Trophoblast cell (in vitro differentiated cells and primary cell): ENCODE results near the gene GLIS1.

Experiments
- DNase-seq, 2 donors: peaks; one replicate each; pipeline ENCODE4 v3.0.0-alpha.2; 2016
- H2AFZ ChIP-seq: 2 replicates; pipeline ENCODE4 v1.6.1; 2013; ENCODE audit warnings: low read length, moderate library complexity, mild to moderate bottlenecking; ENCODE audit not compliant: insufficient read depth, poor library complexity
- H2AK5ac ChIP-seq: 2 replicates; pipeline ENCODE4 v1.6.1; 2013; ENCODE audit warnings: mild to moderate bottlenecking, low read length
- H2BK120ac ChIP-seq: 2 replicates; pipeline ENCODE4 v1.6.1; 2013; ENCODE audit warnings: low read length, mild to moderate bottlenecking, moderate library complexity; ENCODE audit not compliant: insufficient read depth, poor library complexity
- H2BK12ac ChIP-seq: 2 replicates; pipeline ENCODE4 v1.6.1; 2013; ENCODE audit warnings: mild to moderate bottlenecking, low read length, moderate library complexity
- H2BK5ac ChIP-seq: 2 replicates; pipeline ENCODE4 v1.6.1; 2013; ENCODE audit warnings: low read length, low read depth, moderate library complexity, mild to moderate bottlenecking; ENCODE audit not compliant: poor library complexity
- H3K14ac ChIP-seq: 2 replicates; pipeline ENCODE4 v1.6.1; 2013; ENCODE audit warnings: mild to moderate bottlenecking, low read length
- H3K18ac ChIP-seq: 2 replicates; pipeline ENCODE4 v1.6.1; 2013; ENCODE audit warnings: mild to moderate bottlenecking, low read length
- H3K23ac ChIP-seq: 2 replicates; pipeline ENCODE4 v1.6.1; 2013; ENCODE audit warnings: low read length
- H3K27ac ChIP-seq: 2 replicates; pipeline ENCODE4 v1.5.1; 2013; ENCODE audit warnings: low read depth, mild to moderate bottlenecking, inconsistent platforms, low read length, moderate library complexity
- H3K27me3 ChIP-seq: 2 replicates; pipeline ENCODE4 v1.6.1; 2013; ENCODE audit warnings: inconsistent platforms, mild to moderate bottlenecking, low read length, moderate library complexity; ENCODE audit not compliant: insufficient read depth
- H3K36me3 ChIP-seq, 2 experiments: 1 replicate in 1 of 2; 2 replicates in 1 of 2; pipeline ENCODE4 v1.6.1; 2013; ENCODE audit warnings: low read length in 2 of 2, mild to moderate bottlenecking in 2 of 2, moderate library complexity in 1 of 2; ENCODE audit not compliant: insufficient read depth in 2 of 2, control insufficient read depth in 1 of 2
- H3K4ac ChIP-seq: 2 replicates; pipeline ENCODE4 v1.6.1; 2013; ENCODE audit warnings: low read depth, mild to moderate bottlenecking, low read length, moderate library complexity
- H3K4me1 ChIP-seq, 2 experiments: 1 replicate in 1 of 2; 2 replicates in 1 of 2; pipeline ENCODE4 v1.6.1; 2013; ENCODE audit warnings: low read length in 2 of 2, mild to moderate bottlenecking in 2 of 2, moderate library complexity in 1 of 2; ENCODE audit not compliant: insufficient read depth in 2 of 2, control insufficient read depth in 1 of 2
- H3K4me2 ChIP-seq: 2 replicates; pipeline ENCODE4 v1.6.1; 2013; ENCODE audit warnings: inconsistent platforms, mild to moderate bottlenecking, low read length, moderate library complexity
- H3K4me3 ChIP-seq: 2 replicates; pipeline ENCODE4 v1.5.1; 2013; ENCODE audit warnings: mild to moderate bottlenecking, low read depth, low read length, inconsistent platforms
- H3K79me1 ChIP-seq: one replicate; pipeline ENCODE4 v1.6.1; 2013; ENCODE audit warnings: low read length
- H3K79me2 ChIP-seq: 2 replicates; pipeline ENCODE4 v1.6.1; 2013; ENCODE audit warnings: low read length, mild to moderate bottlenecking; ENCODE audit not compliant: control insufficient read depth, insufficient read depth, poor library complexity
- H3K9ac ChIP-seq: 2 replicates; pipeline ENCODE4 v1.6.1; 2013; ENCODE audit warnings: mild to moderate bottlenecking, low read length
- H3K9me3 ChIP-seq: 2 replicates; pipeline ENCODE4 v1.6.1; 2013; ENCODE audit warnings: low read depth, mild to moderate bottlenecking, control low read depth, inconsistent platforms, low read length; ENCODE audit not compliant: insufficient read depth
- H4K12ac ChIP-seq: 2 replicates; pipeline ENCODE4 v1.6.1; 2013; ENCODE audit warnings: low read depth, mild to moderate bottlenecking, low read length, moderate library complexity
- H4K8ac ChIP-seq: 2 replicates; pipeline ENCODE4 v1.6.1; 2013; ENCODE audit warnings: low read depth, mild to moderate bottlenecking, low read length, moderate library complexity
- H4K91ac ChIP-seq: one replicate; pipeline ENCODE4 v1.6.1; 2013; ENCODE audit warnings: low read depth, mild to moderate bottlenecking, low read length, moderate library complexity
- WGBS: extraction: QIAGEN DNeasy Blood & Tissue Kit; methylation state at CpG from one replicate; pipeline ENCODE4 v1.1.7; 2013; ENCODE audit warnings: missing lambda C conversion rate; ENCODE audit not compliant: insufficient read length, insufficient coverage; ENCODE audit errors: extremely low coverage; 5-methylcytosine and 5-hydroxymethylcytosine counted together

Gene GLIS1

DNA sequence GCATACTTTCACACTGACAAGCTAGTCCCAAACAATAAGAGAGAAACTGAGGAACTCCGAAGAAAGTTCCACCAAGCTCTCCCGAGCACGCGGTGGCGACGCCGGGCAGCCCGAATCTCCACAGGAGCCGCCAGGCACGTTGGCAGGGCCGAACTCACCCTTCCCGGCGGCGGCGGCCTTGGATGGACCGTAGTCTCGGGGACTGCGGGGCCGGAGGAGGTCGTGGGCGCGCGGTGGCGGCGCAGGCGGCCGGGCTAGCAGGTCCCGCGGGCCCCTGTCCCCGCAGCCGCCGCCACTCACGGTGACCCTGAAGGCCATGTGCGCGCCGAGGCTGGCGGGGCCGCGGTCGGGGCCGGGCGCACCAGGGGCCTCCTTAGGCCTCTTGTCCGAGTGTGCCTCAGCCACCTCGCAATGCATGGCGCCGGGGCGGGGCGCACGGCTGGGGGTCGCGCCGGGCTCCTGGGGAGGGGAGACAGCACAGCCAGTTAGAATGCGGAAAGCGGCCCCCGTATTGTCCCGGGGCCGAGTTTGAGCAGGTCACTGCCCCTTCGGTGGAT lies 1.2 kb downstream of the GLIS1 start:
- Histone ChIP-seq H3K79me1 (no peaks in the 10 kb centered on the region), H3K14ac (no peak overlapping the region), H3K18ac (no peak overlapping the region), H3K4me3 (peak overlapping the region; percentile 5), H3K27ac (no peak overlapping the region), H2AK5ac (no peak overlapping the region), H3K27me3 (peaks cover 25% of the 10 kb centered on the region), H3K4ac (no peak overlapping the region), H4K8ac (no peak overlapping the region), H3K4me2 (peak overlapping the region; percentile 90), H3K9me3 (peaks cover 5% of the 10 kb centered on the region), H3K23ac (peak overlapping the region; percentile 21), H2AFZ (no peak overlapping the region), H2BK12ac (no peak overlapping the region), H2BK5ac (no peak overlapping the region), H4K12ac (no peak overlapping the region), H3K4me1 (peaks cover 12 to 13% of the 10 kb centered on the region in 2 experiments), H3K36me3 (no peaks in the 10 kb centered on the region), H4K91ac (no peak overlapping the region), H3K79me2 (no peaks in the 10 kb centered on the region), H2BK120ac (no peak overlapping the region), H3K9ac (no peak overlapping the region)
- peak in 1 of 2 donors; percentile 5 for DNase-seq
- no CpG with 5 or more reads among the region's 58 CpGs for WGBS

DNA sequence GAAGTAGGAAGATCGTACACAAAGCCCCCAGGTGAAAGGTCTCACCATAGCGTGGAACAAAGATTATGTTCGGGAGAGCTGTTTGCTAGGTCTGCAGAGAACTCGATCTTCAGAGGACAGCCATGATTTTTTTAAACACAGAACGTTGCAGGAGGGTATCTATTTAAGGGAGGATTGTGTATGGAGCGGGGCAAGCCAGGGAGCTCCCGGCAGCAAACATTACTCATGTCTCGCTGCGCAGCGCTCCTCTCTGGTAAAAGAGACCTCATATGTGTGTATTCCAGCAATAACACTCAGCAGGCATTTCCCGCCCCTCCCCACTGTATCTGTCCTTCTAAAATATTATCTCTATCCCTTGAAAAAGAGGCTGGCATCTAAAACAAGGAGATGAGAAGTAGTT lies 2.7 kb downstream of the GLIS1 start:
- no peak for DNase-seq
- H3K23ac ChIP-seq = no peak overlapping the region
- no peak overlapping the region for H3K9ac ChIP-seq
- no peak overlapping the region for H3K27ac ChIP-seq
- no peak overlapping the region for H2AK5ac ChIP-seq
- H3K27me3 ChIP-seq = peaks cover 25% of the 10 kb centered on the region
- no peak overlapping the region for H3K4me3 ChIP-seq
- H2BK5ac ChIP-seq = no peak overlapping the region
- H2AFZ ChIP-seq = no peak overlapping the region
- H2BK120ac ChIP-seq = no peak overlapping the region
- H4K12ac ChIP-seq = no peak overlapping the region
- H3K4ac ChIP-seq = no peak overlapping the region
- H3K14ac ChIP-seq = no peak overlapping the region
- no peak overlapping the region for H4K8ac ChIP-seq
- H3K79me1 ChIP-seq = no peaks in the 10 kb centered on the region
- no CpG with 5 or more reads among the region's 11 CpGs for WGBS
- no peaks in the 10 kb centered on the region for H3K36me3 ChIP-seq
- peaks cover 5% of the 10 kb centered on the region for H3K9me3 ChIP-seq
- H4K91ac ChIP-seq = no peak overlapping the region
- no peak overlapping the region for H2BK12ac ChIP-seq
- H3K4me1 ChIP-seq = peaks cover 12 to 13% of the 10 kb centered on the region in 2 experiments
- H3K79me2 ChIP-seq = no peaks in the 10 kb centered on the region
- no peak overlapping the region for H3K4me2 ChIP-seq
- no peak overlapping the region for H3K18ac ChIP-seq

DNA sequence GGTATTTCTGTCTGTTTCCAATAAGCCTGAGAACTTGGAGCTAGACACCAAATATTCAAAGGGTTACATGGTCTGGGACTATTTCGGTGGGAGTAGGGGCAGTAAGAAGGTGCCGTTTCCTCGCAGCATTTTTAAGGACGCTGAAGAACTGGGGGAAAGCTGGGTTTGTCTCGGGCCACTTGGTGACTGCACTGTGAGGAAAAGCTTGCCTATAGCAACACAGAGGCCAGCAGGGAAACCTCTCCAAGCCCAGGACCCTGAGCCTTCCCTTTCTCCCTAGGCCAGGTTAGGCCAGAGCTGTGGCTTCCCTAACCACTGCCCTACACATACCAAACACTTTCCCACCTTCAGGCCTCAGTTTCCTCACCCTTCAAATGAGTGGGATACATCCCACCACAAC lies 3.3 kb downstream of the GLIS1 start:
- no peak overlapping the region for H3K4me3 ChIP-seq
- H3K23ac ChIP-seq = no peak overlapping the region
- H3K79me1 ChIP-seq = no peaks in the 10 kb centered on the region
- no peak overlapping the region for H2AFZ ChIP-seq
- H3K4ac ChIP-seq = no peak overlapping the region
- WGBS = no CpG with 5 or more reads among the region's 5 CpGs
- no peaks in the 10 kb centered on the region for H3K36me3 ChIP-seq
- no peak overlapping the region for H4K91ac ChIP-seq
- H3K27ac ChIP-seq = no peak overlapping the region
- H3K27me3 ChIP-seq = peaks cover 25% of the 10 kb centered on the region
- H2BK12ac ChIP-seq = no peak overlapping the region
- H2BK5ac ChIP-seq = no peak overlapping the region
- H3K14ac ChIP-seq = no peak overlapping the region
- DNase-seq = no peak
- H4K12ac ChIP-seq = no peak overlapping the region
- no peak overlapping the region for H2AK5ac ChIP-seq
- H3K9me3 ChIP-seq = peaks cover 5% of the 10 kb centered on the region
- H3K4me1 ChIP-seq = peaks cover 12 to 13% of the 10 kb centered on the region in 2 experiments
- no peak overlapping the region for H2BK120ac ChIP-seq
- no peak overlapping the region for H3K9ac ChIP-seq
- no peak overlapping the region for H3K4me2 ChIP-seq
- H3K79me2 ChIP-seq = no peaks in the 10 kb centered on the region
- no peak overlapping the region for H4K8ac ChIP-seq
- no peak overlapping the region for H3K18ac ChIP-seq

DNA sequence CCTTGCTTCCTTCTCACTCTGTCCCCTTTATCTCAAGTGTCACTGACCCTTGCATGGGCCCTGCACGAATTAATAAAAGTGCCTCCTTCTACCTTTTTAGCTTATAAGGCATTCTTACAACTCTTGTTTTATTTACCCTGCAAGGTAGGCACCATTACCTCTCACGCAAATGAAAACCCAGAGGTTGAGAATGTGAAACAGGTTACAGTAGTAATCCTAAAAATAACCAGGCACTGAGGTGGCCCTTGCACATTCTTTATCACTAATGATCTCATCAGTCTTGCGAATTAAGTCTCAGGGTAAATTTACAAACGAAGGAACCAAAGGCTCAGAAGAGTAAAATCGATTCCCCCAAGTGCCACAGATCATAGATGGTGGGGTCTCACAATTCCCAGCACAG lies 3.7 kb downstream of the GLIS1 start:
- Histone ChIP-seq H3K4me2 (no peak overlapping the region), H4K12ac (no peak overlapping the region), H4K91ac (no peak overlapping the region), H2BK5ac (no peak overlapping the region), H3K27ac (no peak overlapping the region), H3K4ac (no peak overlapping the region), H3K18ac (no peak overlapping the region), H3K9ac (no peak overlapping the region), H4K8ac (no peak overlapping the region), H3K79me1 (no peaks in the 10 kb centered on the region), H3K36me3 (no peaks in the 10 kb centered on the region), H3K4me3 (no peak overlapping the region), H2BK12ac (no peak overlapping the region), H3K4me1 (peaks cover 12 to 13% of the 10 kb centered on the region in 2 experiments), H3K14ac (no peak overlapping the region), H3K27me3 (peaks cover 25% of the 10 kb centered on the region), H3K23ac (no peak overlapping the region), H3K9me3 (peaks cover 5% of the 10 kb centered on the region), H2AFZ (no peak overlapping the region), H2AK5ac (no peak overlapping the region), H2BK120ac (no peak overlapping the region), H3K79me2 (no peaks in the 10 kb centered on the region)
- no CpG with 5 or more reads among the region's 5 CpGs for WGBS
- no peak for DNase-seq
